GM19324 (cell line): ENCODE data around the gene UBXN7.
"Not testable (repeated sequence)": the region's sequence is repeated elsewhere in the genome, so short reads cannot be mapped to it uniquely, and the experiment has no call there.

Experiments
- ATAC-seq: cut with Tn5 transposase; IDR thresholded peaks from one replicate; pipeline ENCODE4 v1.9.1; 2021; ENCODE audit warnings: mild to moderate bottlenecking, moderate library complexity; ENCODE audit not compliant: unreplicated experiment, low FRiP score

UBXN7 gene

DNA sequence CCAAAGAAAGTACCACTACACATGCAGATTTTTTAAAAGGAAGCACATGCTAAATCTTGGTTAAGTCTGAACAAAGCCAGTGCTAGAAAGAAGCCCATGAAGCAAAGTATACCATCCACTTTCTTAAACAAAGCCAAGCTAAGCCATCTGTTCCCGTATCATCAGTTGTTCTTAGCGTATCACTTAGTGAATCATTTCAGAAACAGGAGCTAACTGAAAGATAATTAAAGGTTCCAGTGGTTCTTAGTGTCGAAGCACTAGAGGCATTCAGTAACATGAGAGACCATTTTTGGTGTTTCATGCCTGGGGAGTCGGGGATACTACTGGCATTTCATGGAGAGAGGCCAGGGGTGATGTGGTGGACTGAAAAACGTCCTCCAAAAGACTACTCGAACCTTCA lies 12.8 kb downstream of the UBXN7 start:
- no peak for ATAC-seq

DNA sequence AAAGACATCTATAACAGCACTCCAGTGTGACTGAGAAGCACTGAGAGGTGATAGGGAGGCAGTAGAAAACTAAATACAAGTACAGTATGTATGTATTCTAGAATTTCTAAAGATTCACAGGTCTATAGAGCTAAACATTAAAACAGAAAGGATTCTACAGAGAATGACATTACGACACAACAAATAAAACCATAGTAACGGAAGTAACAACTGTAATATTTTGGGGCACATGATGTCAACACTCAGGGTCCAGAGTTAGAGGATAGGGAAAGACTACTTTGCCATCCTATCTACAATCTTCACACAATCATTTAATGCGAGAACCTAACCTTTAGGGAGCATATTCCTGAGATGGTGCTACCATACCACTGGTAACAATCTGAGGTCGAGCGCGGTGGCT lies 13.6 kb downstream of the UBXN7 start:
- ATAC-seq = no peak

DNA sequence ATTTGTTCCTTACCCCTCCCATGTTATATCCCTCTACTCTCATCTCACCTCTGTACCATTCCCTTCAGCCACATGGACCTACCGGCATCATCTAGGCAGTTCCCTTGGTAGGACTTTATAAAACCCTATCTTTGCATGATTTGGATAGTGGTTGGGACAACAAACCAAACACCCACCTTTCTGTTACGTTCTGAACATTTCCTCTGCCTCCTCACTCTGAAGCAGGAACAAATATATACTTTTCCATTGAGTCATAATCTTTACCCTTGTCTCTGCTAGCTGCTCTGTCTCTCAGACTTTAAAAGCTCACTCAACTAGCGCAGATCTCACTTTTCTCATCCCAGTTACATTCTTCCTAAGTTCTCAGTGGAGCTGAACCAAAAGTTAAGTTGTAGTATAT lies 17.8 kb downstream of the UBXN7 start:
- ATAC-seq = no peak

GRCh38 chr3:196412704-196413103 lies 19.5 kb downstream of the UBXN7 start:
- ATAC-seq = no peak

GRCh38 chr3:196409409-196409808 lies 22.8 kb downstream of the UBXN7 start:
- ATAC-seq = no peak

DNA sequence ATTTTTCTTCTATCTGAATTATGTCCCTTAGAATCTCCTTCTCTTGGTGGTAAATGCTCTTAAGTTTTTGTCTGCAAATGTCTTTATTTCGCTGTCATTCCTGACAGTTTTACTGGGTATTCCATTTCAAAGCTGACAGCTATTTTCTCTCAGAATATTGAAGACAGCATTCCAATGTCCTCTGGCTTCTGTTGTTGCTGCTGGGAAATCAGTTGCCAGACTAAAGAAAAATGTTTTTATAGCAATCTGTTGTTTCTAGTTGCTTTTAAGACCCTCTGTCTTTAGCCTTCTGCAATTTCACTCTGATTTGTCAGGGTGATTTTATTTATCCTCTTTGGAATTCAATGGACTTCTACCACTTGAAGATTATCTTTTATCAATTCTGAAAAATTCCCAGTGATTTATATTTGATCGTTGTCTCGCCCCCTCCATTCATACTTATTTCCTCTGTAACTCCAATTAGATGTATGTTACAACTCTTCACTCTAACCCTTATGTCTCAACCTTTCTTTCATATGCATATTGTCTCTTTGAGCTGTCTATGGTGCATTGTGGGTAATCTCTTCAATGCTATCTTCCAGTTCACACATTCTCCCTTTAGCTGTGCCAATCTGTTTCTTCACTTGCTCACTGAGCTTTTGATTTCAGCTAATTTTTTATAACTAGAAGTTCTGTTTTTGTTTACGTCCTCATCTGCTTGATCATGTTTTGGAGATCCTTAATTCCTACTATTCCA lies 23.5 kb downstream of the UBXN7 start:
- ATAC-seq = no peak

GRCh38 chr3:196406811-196407470 lies 25.3 kb downstream of the UBXN7 start:
- ATAC-seq = no peak

DNA sequence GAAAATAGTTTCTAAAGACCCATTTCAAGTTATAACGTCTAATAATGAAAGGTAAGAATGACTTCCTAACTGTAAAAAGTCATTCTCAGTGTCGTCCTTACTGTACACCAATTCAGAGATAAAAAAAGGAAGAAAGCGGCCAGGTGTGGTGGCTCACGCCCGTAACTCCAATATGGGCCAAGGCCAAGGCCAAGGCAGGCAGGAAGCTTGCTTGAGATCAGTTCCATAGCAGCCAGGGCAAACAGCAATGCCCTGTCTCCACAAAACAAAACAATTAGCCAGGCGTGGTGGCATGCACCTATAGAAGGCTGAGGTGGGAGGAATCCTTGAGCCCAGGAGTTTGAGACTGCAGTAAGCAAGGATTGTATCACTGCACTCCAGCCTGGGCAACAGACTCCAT lies 31.9 kb downstream of the UBXN7 start:
- ATAC-seq = no peak

DNA sequence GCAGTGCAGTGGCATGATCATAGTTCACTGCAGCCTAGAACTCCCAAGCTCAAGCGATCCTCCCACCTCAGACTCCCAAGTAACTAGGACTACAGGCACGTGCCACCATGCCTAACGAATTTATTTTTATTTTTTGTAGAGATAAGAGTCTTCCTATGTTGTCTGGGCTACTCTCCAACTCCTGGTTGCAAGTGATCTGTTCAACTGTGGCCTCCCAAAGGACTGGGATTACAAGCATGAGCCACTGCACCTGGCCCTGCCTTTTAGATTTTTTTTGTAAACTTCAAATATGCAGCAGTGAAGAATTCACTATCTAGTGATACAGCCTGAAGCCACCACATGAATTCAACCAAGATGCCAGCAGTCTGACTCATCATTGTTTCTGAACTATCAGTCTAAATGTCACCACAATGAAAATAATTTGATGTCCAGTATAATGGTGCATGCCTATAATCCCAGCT lies 32.7 kb downstream of the UBXN7 start:
- no peak for ATAC-seq

DNA sequence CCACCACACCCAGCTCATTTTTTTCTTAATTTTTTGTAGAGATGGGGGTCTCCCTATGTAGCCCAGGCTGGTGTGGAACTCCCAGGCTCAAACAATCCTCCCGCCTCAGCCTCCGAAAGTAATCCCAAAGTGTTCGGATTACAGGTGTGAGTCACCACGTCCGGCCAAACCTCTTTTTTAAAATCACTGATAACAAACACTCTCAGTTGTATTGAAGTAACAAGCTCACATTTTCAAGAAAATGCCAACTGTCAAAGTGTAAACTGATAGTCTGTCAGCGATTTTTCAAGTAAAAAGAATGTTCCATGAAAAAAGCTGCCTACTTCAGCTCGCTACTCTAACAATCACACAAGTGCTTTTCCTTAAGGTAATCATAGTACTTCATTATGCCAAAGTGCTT lies 33.4 kb downstream of the UBXN7 start:
- ATAC-seq = no peak

GRCh38 chr3:196397941-196398340 lies 34.3 kb downstream of the UBXN7 start:
- no peak for ATAC-seq

- no peak for ATAC-seq
These were observed 42.1 kb downstream of the UBXN7 start for GRCh38 chr3:196390116-196390515.

DNA sequence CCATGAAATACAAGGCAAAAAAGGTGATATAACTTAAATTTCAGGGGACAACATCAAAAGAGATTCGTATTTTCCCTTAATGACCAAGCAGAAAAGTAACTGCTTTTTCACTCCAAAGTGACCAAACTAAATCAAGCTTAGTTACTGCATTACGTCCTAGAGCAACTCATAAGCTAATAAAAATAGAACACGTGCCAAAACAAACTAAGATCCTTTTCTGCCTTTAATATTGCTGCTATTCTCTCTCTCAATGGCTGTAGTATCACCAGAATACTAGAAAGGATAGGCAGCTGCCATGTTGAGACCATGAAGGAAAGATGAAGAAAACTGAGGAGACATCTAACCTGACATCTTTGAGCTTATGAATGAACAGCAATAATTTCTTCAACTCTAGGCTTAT lies 43.3 kb downstream of the UBXN7 start:
- ATAC-seq = no peak

DNA sequence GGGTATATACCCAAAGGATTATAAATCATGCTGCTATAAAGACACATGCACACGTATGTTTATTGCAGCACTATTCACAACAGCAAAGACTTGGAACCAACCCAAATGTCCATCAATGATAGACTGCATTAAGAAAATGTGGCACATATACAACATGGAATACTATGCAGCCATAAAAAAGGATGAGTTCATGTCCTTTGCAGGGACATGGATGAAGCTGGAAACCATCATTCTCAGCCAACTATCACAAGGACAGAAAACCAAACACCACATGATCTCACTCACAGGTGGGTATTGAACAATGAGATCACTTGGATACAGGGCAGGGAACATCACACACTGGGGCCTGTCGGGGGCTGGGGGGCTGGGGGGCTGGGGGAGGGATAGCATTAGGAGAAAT lies 44.3 kb downstream of the UBXN7 start:
- not testable (repeated sequence) for ATAC-seq

DNA sequence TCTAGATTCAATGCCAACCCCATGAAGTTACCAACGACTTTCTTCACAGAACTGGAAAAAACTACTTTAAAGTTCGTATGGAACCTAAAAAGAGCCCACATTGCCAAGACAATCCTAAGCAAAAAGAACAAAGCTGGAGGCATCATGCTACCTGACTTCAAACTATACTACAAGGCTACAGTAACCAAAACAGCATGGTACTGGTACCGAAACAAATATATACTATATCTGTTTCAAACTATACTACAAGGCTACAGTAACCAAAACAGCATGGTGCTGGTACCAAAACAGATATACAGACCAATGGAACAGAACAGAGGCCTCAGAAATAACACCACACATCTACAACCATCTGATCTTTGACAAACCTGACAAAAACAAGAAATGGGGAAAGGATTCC lies 45.4 kb downstream of the UBXN7 start:
- not testable (repeated sequence) for ATAC-seq

- ATAC-seq = not testable (repeated sequence)
These were observed 46.2 kb downstream of the UBXN7 start for GRCh38 chr3:196386034-196386433.

DNA sequence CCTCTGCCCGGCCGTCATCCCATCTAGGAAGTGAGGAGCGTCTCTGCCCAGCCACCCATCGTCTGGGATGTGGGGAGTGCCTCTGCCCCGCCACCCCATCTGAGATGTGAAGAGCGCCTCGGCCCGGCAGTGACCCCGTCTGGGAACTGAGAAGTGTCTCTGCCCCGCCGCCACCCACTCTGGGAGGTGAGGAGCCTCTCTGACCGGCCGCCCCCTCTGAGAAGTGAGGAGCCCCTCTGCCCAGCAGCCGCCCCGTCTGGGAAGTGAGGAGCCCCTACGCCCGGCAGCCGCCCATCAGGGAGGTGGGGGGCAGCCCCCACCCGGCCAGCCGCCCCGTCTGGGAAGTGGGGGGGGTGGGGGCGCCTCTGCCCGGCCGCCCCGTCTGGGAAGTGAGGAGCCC lies 46.8 kb downstream of the UBXN7 start:
- not testable (repeated sequence) for ATAC-seq

GRCh38 chr3:196378146-196378841 lies 53.9 kb downstream of the UBXN7 start:
- ATAC-seq = no peak

DNA sequence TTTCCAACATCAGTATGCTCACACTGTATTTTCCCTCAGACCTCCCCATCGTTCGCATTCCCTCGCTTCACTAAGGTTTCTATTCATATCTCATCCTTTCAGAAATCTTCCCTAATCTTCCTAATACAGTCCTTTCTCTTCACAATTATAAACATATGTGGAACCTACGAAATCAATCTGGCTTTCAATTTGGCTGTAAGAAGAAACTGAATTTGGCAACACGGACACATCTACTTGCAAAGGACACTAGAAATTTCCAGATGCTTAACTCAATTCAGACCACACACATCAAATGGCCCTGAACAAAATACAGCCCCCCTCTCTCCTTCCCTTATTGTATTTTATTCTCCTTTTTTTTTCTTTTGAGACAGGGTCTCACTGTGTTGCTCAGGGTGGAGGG lies 54.9 kb downstream of the UBXN7 start:
- no peak for ATAC-seq

DNA sequence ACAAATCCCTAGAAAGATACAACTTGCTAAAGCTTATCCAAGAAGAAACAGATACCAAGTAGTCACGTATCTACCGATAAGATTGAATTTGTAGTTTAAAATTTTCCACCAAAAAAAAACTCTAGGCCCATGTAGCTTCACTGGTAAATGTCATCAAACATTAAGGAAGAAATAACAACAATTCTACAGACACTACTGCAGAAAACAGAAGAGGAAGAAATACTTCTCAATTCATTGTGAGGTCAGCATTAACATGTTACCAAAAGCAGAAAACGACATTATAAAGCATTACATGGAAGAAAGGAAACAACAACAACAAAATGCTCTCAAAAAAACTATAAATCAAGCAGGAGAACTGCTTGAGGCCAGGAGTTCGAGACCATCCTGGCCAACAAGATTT lies 66.5 kb downstream of the UBXN7 start:
- no peak for ATAC-seq

- ATAC-seq = no peak
These were observed 71.6 kb downstream of the UBXN7 start for GRCh38 chr3:196360586-196360985.

DNA sequence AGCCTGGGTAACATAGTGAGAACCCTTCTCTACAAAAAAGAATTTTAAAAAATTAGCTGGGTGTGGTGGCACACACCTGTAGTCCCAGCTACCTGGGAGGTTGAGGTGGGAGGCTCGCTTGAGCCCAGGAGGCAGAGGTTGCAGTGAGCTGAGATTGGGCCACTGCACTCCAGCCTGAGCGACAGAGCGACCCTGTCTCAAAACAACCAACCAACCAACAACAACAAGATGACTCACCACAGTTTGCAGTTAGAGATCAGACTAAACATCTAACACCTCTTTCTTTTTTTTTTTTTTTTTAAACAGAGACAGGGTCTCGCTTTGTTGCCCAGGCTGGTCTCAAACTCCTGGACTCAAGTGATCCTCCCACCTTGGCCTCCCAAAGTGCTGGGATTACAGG lies 73.7 kb downstream of the UBXN7 start:
- ATAC-seq = not testable (repeated sequence)
